Gastrocnemius medialis (tissue), 4 donors: ENCODE results near the gene CLSTN2.

Source experiments
- CTCF ChIP-seq, 5 experiments: fragments of 450-650 bp in 3 of 5; fragments of 200-600 bp in 2 of 5; sonication (generic) in 2 of 5; IDR thresholded peaks in 4 of 5; conservative IDR thresholded peaks in 1 of 5; 1 replicate in 4 of 5; 2 replicates in 1 of 5; pipeline ENCODE4 v1.5.1; 2016 to 2019; ENCODE audit warnings: antibody characterized with exemption in 5 of 5, mild to moderate bottlenecking in 3 of 5, moderate library complexity in 3 of 5
- POLR2A ChIP-seq, 2 donors: fragments of 450-650 bp; IDR thresholded peaks; one replicate each; pipeline ENCODE4 v1.6.1; 2017; ENCODE audit warnings: antibody characterized with exemption in 2 of 2, mild to moderate bottlenecking in 2 of 2, moderate library complexity in 2 of 2

- no peak for TF ChIP-seq POLR2A (IDR thresholded peaks at IDR 0.05)
- no peak for TF ChIP-seq CTCF (IDR thresholded peaks at IDR 0.05 in 4 of 5, conservative IDR thresholded peaks at IDR 0.05 in 1 of 5)
These were observed 605.3 kb downstream of the CLSTN2 start for GRCh38 chr3:140540262-140540661.
